Measurements from ENCODE around the gene DPEP3.
A peak's percentile ranks its signal among the peaks of the same experiment; 100 is the strongest.

The DPEP3 gene

DNA sequence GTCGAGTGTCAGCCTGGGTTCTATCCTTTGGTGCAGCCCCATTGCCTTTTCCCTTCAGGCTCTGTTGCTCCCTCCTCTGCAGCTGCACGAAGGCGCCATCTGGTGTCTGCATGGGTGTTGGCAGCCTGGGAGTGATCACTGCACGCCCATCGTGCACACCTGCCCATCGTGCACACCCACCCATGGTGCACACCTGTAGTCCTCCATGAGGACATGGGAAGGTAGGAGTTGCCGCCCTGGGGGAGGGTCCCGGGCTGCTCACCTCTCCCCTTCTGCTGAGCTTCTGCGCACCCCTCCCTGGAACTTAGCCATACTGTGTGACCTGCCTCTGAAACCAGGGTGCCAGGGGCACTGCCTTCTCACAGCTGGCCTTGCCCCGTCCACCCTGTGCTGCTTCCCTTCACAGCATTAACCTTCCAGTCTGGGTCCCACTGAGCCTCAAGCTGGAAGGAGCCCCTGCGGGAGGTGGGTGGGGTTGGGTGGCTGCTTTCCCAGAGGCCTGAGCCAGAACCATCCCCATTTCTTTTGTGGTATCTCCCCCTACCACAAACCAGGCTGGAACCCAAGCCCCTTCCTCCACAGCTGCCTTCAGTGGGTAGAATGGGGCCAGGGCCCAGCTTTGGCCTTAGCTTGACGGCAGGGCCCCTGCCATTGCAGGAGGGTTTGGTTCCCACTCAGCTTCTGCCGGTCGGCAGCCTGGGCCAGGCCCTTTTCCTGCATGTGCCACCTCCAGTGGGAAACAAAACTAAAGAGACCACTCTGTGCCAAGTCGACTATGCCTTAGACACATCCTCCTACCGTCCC lies 51.5 kb downstream of the DPEP3 start:
- DNase-seq: peak; percentile 65 to 78 (median 71)

- no peak for DNase-seq
These were observed 52.2 kb downstream of the DPEP3 start for GRCh38 chr16:67928147-67928546.

GRCh38 chr16:67927131-67927941 lies 53.0 kb downstream of the DPEP3 start:
- DNase-seq: no peak

GRCh38 chr16:67926181-67926750 lies 54.0 kb downstream of the DPEP3 start:
- no peak for DNase-seq

All from suppressor macrophage treated with lipopolysaccharide for 1 hour (primary cell).